ENCODE data around the gene TRMT44.
"Not testable (repeated sequence)": the region's sequence is repeated elsewhere in the genome, so short reads cannot be mapped to it uniquely, and the experiment has no call there.

The TRMT44 gene

DNA sequence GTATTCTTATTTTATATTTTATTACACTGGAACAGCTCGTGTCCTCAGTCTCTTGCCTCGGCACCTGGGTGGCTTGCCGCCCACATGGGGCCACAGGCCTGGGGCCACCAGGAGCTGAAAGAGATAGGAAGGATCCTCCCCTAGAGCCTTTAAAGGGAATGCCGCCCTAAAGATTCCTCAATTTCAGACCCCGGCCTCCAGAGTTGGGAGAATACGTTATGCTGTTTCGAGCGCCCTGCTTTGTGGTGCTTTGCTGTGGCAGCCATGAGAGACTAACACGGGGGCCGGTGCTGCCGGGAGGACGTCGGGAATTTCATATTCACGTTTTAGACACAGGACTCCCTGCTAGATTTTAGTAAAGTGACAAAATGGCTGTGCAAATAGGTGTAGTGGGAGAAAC lies 33.3 kb upstream of the TRMT44 start:
- DNase-seq: no peak

DNA sequence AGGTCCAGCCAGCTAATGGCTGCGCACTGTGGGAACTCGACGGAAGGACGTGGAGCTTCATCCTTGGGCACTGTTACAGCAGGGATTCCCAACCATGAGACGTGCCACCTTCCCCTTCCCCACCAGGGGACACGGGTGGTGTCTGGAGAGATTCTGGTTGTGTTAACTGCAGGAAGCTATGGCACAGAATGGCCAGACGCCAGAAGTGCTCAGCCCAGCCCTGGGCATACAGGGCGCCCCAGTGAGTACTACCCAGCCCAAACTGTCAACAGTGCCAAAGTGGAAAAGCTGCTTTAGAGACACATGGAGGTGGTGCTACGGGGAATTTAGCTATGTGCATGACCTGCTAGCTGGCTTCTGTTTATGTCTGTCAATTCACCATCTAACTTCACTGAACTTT lies 32.8 kb upstream of the TRMT44 start:
- DNase-seq: no peak

DNA sequence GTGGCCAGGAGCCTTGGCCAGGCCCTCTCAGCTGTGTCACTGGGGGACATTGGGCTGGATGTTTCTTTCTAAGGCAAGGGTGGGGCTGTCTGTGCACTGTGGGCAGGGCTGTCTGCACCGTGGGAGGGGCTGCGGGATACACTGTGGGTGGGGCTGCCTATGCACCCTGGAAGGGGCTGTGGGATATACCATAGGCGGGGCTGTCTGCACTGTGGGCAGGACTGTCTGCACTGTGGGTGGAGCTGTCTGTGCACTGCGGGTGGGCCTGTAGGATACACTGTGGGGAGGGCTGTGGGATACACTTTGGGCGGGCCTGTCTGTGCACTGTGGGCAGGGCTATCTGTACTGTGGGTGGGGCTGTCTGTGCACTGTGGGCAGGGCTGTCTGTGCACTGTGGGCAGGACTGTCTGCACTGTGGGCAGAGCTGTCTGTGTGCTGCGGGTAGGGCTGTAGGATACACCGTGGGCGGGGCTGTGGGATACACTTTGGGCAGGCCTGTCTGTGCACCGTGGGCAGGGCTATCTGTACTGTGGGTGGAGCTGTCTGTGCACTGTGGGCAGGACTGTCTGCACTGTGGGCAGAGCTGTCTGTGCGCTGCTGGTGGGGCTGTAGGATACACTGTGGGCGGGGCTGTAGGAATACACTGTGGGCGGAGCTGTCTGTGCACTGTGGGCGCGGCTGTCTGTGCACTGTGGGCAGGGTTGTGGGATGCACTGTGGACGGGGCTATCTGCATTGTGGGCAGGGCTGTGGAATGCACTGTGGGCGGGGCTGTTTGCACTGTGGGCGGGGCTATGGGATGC lies 31.1 kb upstream of the TRMT44 start:
- peak; percentile 87 to 89 for DNase-seq

DNA sequence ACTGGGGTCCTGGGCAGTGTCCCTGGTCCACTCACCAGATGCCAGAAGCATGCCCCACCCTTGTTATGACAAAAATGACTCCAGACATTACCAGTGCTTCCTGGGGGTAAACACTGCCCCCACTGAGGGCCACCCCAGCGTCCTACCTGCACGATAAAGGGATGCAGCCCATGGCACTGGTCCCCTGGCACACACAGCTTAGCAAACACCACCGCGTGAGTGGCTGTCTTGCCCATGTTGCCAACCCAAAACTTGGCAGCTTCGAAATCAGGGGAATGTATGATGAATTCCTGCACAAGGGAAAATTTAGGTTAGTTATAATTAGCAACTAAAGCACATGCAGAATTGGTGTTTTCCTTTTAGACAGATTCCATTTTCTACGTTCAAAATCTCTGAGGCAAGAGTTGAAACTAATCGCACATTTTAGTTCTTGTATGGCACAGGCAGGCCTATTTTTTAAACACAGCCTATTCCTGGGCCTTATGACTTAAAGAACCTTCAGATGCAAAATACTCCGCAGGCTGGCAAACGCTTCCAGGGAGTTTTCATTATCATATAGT lies 30.4 kb upstream of the TRMT44 start:
- DNase-seq: no peak

DNA sequence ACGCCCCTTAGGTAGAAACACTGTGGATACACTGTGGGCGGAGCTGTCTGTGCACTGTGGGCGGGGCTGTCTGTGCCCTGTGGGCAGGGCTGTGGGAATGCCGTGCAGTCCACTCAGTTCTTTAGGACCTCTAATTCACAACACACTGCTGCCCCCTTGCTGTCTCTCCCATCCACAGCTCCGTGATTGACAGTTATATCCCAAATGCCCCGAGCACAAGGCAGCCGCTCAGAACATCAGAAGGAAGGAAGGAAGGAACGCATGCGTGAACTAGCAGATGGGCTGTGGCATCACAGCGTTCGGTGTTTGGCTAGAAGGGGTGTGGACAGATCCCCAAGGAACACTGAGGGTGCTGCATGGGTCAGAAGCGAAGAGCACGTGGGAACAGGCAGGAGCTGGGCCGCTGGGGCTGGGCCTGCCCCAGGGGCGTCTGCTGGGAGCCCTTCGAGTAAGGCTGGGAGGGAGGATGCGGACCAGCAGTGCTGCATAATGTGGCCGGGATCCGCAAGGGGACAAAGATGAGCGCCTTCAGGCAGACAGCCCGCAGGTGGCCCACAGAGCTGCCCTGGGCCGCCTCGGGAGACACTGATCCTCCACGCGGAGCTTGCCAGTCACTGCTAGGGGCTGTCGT lies 29.8 kb upstream of the TRMT44 start:
- no peak for DNase-seq

DNA sequence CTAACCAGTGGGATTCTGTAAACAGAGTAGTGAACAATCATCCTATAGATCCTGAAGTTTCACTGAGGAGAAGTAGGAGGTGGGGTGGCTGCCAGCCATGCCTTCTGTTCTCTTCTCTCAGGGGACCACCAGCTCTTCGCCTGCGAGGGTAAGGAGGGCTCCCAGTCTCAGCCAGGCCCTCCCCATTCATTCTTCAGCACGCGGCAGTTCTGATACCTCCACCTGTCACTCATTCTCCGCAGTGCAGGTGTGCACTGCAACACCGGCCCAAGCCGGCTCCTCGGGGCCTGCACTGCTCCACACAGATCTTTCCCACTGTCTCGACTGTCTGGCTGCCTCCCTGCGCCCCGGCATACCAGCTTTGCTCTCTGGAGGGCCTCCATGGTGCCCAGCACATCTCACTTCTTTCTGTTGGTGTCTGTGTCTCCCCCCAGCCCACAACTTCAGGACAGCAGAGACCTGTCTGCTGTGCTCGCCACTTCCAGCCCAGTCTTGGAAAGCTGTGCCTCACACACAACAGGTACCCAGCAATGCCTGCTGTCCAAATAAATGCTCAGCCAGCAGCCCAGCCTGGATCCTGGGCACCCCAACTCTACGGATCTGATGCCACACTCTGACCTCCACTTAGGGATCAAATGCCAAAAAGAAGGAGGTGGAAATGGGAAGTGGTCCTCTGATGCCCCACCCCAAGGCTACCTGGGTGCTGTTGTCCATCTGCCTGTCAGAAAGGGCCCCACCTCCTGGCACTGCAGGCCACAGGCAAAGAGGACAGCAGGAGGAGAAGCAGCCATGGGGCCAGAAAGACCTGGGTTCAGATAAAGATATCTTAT lies 29.0 kb upstream of the TRMT44 start:
- no peak for DNase-seq

DNA sequence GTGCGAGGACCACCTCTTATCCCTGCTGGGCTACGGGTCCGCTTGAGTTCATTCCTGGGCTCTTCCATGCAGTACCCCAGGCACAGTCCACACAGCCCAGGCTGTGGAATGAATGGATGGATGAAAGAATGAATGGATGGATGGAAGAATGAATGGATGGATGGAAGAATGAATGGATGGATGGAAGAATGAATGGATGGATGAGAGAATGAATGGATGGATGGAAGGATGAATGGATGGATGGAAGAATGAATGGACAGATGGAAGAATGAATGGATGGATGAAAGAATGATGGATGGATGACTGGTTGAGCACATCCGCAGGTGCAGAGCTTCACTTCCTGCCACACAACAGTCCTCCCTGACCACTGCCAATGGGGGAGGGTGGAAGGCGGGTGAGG lies 28.3 kb upstream of the TRMT44 start:
- no peak for DNase-seq

DNA sequence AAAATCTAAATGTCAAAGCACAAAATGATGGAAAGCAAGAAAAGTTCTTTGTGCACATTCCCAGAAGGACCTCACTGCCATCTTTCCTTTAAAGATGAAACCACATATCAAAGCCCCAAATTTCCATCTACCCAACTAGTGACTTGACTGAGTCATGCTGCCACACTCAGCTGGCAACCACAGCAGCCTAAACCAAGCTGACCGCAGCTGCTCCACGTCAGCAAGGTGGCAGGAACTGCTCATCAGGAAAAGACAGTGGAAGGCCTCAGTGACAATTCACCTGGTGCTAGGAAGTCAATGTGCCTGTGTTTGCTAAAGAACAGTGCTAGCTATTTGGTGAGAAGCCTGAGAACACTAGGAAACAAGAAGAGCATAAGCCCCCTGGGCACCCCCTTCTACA lies 26.2 kb upstream of the TRMT44 start:
- peak in 1 of 2 donors; percentile 48 for DNase-seq

DNA sequence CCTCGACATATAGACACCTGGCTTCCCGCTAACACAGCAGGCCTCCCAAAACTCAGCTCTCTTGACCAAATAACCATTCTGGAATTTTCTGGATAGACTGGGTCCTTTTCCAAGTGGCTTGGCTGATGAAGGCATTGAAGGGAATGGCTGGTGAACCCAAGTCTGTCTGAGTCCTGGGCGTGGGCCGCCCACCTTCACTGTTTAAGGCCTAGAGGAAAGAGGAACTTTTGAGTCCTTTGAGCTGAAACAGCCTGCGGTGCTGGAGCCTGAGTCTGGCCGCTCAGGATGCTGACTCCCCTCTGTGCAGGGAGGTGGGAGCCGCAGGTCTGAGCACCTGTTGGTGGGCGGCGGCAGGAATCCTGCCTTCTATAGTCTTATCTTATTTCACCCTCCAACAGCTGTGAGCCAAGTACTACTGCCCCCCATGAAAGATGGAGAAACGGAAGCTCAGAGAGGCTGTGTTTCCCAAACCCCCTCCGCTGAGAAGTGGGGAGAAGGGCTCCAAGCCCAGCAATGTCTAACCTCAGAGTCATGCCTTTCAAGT lies 23.4 kb upstream of the TRMT44 start:
- no peak for DNase-seq

DNA sequence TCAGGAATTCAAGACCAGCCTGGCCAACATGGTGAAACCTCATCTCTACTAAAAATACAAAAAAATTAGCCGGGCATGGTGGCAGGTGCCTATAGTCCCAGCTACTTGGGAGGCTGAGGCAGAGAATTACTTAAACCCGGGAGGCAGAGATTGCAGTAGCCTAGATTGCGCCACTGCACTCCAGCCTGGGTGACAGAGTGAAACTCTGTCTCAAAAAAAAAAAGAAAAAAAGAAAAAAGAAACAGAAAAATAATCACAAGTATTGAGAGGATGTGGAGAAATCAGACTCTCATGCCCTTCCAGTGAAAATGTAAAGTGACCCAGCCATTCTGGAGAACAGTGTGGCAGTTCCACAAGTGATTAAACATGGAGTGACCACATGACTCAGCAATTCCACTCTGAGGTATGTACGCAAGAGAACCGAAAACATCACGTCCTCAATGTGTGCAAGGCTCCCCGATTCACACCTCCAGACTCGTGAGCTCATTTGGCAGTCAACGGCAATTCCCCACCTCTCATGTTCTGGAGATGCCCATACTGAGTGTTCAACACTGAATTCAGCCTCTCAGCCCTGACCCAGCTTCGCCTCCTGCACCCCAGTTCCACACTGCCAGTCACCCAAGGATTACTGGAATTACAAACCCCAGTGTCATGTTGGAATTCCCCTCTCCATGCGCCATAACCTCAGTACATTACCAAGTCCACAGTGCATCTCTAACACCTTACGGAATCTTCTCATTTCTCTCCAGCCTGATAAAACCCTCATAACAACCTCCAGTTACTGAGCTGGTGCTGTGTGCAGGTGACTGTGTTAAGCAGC lies 21.1 kb upstream of the TRMT44 start:
- DNase-seq: peak; percentile 13 to 41

DNA sequence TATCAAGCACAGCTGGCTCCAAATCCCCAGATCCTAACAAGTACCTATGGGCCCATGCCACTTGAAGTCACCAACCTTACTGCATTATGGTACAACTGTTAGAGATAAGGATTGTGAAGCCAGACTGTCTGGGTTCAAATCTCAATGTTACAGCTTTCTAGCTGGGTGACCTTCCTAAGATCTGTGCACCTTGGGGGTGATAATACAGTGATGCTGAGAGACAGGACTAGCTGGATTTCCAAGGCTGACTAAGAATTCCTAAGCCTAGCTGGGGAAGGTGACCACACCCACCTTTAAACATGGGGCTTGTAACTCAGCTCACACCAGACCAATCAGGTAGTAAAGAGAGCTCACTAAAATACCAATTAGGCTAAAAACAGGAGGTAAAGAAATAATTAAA lies 20.4 kb upstream of the TRMT44 start:
- DNase-seq: not testable (repeated sequence)

DNA sequence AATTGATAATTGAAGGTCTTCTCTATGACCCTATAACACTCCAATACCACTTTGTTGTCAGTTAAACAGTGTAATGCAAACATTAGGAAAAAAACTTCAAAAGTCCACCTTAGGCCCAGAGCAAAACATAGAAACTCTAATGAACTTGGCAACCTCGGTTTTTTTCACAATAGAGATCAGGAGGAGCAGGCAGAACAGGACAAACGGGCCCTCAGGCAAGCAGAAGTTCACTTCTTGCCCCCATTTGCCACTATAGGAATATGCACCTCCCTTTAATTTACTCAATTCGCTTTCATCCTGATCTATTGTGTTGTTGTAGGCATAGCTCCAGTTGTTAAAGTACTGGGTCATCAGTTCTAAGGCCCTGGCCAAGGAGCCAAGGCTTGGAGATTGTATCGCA lies 18.2 kb upstream of the TRMT44 start:
- DNase-seq: no peak

DNA sequence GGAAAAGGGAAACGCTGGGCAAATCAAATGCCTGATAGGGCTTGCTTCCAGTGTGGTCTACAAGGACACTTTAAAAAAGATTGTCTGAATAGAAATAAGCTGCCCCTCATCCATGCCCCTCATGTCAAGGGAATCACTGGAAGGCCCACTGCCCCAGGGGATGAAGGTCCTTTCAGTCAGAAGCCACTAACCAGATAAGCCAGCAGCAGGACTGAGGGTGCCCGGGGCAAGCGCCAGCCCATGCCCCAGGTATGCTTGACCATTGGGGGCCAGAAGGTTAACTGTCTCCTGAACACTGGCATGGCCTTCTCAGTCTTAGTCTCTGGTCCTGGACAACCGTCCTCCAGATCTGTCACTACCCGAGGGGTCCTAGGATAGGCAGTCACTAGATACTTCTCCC lies 17.8 kb upstream of the TRMT44 start:
- DNase-seq: no peak

DNA sequence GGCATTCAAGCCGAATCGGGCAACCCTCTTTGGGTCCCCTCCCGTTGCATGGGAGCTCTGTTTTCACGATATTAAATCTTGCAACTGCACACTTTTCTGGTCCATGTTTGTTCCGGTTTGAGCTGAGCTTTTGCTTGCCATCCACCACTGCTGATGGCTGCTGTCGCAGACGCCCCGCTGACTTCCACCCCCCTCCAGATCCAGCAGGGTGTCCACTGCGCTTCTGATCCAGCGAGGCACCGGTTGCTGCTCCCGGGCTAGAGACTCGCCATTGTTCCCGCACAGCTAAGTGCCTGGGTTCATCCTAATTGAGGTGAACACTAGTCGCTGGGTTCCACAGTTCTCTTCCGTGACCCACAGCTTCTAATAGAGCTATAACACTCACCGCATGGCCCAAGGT lies 13.3 kb upstream of the TRMT44 start:
- no peak for DNase-seq

DNA sequence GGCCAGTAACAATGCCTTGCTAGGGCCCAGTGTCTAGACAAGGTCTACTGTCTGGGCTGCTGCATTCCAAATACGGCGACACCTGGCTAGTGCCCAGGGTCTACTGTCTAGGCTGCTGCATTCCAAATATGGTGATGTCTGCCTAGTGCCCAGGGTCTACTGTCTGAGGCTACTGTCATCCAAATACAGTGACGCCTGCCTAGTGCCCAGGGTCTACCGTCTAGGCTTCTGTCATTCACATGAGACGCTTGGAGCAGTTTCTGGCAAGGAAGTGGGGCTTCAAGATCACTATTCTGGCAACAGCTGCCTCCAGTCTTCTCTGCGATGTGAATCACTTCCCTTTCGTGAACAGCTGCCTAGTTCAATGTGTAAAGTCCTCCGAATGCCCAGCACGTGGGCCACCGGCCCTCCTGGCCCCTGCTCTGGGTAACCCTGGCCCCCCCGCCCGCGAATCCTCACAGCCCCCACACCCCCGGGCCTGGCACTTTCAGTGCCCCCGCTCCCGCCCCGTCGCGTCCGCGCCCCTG lies 12.8 kb upstream of the TRMT44 start:
- DNase-seq: peak in 1 of 2 donors; percentile 5

DNA sequence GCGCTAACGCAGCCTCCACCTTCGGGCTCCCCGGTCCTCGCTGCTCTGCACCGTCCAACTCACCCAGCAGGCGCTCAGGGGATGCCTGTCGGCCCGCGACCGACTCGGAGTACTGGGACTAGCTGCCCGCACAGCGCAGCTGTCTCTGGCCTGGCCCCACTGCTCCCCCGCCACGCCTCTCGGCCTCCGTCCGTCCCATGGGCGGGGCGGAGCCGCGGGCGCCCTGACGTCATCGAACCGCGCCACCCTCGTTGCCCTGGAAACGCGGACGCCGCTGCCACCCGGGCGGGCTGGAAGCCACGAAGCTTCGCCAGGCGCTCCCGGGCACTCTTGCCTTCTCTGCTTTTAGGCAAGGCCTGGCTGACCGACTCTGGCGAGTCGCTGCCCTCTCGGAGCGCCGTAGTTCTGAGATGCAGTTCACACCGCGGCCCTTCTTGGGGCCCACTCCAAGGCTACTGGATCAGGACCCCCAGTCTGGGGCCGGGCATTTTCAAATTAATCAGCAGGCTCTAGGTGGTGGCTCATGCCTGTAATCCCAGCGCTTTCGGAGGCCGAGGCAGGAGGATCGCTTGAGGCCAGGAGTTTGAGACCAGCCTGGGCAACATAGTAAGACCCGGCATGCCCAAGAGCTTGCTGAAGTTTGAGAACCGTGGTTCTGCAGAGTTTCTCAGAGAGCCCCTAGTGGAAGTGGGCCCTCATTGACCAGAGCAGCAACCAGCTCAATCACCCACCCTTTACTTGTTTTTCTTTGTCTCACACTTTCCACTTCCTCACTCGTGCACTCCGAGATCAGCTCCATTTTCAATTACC lies 12.1 kb upstream of the TRMT44 start:
- DNase-seq: peak; percentile 86 to 94

DNA sequence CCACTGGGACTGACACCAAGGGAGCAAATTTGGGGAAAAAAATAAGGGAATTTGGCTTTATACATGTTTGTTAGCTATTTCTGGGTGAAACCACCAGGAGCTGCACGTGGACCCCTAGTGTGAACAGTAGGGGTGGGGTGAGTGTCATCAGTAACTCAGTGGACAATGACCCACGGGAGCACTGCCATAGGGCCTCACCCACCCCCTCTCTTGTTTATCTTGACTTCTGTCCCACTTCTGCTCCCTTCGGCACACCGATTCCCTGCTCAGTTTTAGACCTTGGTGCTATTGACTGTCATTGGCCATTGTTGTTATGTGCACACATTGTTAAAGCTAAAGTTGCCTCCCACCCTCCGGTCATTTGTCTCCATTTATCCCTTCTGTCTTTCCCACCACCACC lies 9.0 kb upstream of the TRMT44 start:
- DNase-seq: no peak

DNA sequence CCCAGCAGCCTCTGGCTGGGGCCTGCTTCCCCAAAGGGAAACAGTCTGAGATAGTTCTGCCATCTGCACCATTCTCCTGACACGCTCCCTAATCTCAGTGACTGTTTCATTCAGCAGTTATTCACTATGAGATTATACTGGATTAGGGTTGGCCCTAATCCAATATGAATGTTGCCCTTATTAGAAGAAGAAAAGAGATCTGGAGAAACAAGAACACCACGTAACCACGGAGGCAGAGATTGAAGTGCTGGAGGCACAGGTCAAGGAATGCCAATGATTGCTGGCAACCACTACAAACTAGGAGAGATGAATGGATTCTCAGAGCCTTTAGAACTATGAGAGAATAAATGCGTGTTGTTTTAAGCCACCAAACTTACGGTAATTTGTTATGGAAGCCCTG lies 7.4 kb upstream of the TRMT44 start:
- no peak for DNase-seq

DNA sequence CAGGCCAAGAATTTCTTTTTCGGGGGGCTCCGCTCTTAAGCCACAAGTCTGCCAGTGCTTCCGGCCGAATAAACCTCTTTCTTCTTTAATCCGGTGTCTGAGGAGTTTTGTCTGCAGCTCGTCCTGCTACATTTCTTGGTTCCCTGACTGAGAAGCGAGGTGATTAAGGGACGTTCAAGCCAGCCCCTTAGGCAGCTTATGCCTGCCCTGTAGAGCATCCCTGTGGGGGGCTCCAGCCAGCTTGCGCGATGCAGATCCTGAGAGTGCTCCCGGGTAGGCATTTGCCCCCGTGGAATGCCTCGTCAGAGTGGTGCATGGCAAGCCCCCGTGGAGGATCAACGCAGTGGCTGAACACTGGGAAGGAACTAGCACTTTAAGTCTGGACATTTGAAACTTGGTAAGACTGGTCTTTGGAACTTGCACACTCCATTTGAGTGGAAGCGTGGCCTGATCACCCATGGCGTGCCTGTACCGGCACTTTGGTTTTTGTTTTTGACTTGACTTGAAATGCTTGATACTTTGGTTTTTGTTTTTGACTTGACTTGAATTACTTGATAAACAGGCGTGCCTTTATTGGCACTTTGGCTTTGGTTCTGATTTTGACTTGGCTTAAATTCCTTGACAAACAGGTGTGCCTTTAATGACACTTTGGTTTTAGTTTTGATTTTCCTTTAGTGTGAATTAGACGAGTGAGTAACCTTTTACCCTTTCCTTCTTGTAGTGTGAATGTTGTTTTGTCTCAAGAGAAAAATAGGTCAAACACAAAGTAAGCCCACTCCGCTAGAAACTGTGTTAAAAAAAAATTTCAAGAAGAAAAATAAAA lies 6.1 kb upstream of the TRMT44 start:
- DNase-seq: no peak

DNA sequence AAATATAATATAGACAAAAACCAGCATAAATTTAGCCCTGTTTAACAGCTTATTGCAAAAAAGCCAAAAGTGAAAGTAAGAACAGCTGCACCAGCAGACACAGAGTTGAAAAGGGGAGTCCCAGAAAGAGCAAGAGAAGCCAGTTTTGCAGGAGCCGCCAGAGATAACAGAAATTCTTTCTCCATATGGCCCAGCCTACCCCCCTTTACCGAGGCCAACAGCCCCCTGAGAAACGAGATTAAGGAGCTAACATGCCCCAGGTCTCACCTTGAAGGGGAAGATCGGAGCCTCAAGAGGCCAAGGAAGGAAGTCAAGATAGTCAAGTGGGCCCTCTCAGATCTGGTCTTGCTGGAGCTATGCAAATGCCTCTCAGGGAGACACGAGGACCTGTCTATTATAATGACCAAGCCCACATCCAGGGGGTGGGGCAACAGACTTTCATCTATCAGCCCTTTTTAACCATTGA lies 4.9 kb upstream of the TRMT44 start:
- peak; percentile 6 to 50 for DNase-seq
